Heart right ventricle (tissue), 16 donors: ENCODE measurements around the gene NKX6-2. TPM values are rescaled to one million over a fixed set of nuclear protein-coding genes. Genes with fewer than 3 reads are reported as not detected.

ENCODE experiments used
- ATAC-seq, 8 donors: fragments of 200-7000 bp; cut with Tn5 transposase; one replicate each; pipeline ENCODE4 v1.9.1; 2020; ENCODE audit warnings: mild to moderate bottlenecking in 8 of 8, moderate library complexity in 8 of 8, moderate number of reproducible peaks in 1 of 8
- DNase-seq, 2 donors: peaks; one replicate each; pipeline ENCODE4 v3.0.0-alpha.2; 2020
- H3K27ac ChIP-seq, 10 donors: fragments of 200-600 bp; sonication (generic) in 2 of 10; one replicate each; pipeline versions ENCODE4 v1.5.0 to v1.8.0; 2020 to 2022; ENCODE audit warnings: mild to moderate bottlenecking in 3 of 10
- H3K27me3 ChIP-seq, 7 donors: fragments of 200-600 bp; one replicate each; pipeline ENCODE4 v1.8.0; 2021 to 2022; ENCODE audit warnings: mild to moderate bottlenecking in 2 of 7
- H3K36me3 ChIP-seq, 9 donors: fragments of 200-600 bp; sonication (generic) in 1 of 9; one replicate each; pipeline versions ENCODE4 v1.5.0 to v1.8.0; 2020 to 2022; ENCODE audit warnings: mild to moderate bottlenecking in 2 of 9
- H3K4me1 ChIP-seq, 9 donors: fragments of 200-600 bp; sonication (generic) in 1 of 9; one replicate each; pipeline versions ENCODE4 v1.5.0 to v1.8.0; 2020 to 2022; ENCODE audit warnings: mild to moderate bottlenecking in 4 of 9
- H3K4me3 ChIP-seq, 10 donors: fragments of 200-600 bp; sonication (generic) in 2 of 10; one replicate each; pipeline versions ENCODE4 v1.5.0 to v1.8.0; 2020 to 2022; ENCODE audit warnings: mild to moderate bottlenecking in 7 of 10, moderate library complexity in 2 of 10
- H3K9me3 ChIP-seq, 11 donors: fragments of 200-600 bp in 10 of 11; sonication (generic) in 2 of 11; one replicate each; pipeline versions ENCODE4 v1.5.0 to v1.8.0; 2013 to 2022; ENCODE audit warnings: mild to moderate bottlenecking in 2 of 11, control low read depth in 1 of 11, moderate library complexity in 1 of 11
- WGBS, 2 donors: extraction: QIAGEN DNeasy Blood & Tissue Kit; methylation state at CpG; one replicate each; pipeline ENCODE4 v1.1.7; 2013; ENCODE audit warnings: inconsistent platforms in 1 of 2; 5-methylcytosine and 5-hydroxymethylcytosine counted together
- intact Hi-C, 10 donors: fragments of 100-400 bp; cut with DNase I; formaldehyde crosslinking; loops; one replicate each; pipeline versions ENCODE4 v1.11.1 to v1.14.2; 2022
- polyA plus RNA-seq, 2 donors: library from polyadenylated mRNA; stranded (reverse); fragments of 200-250 nt; gene quantifications; one replicate each; pipeline ENCODE4 v1.2.3, GENCODE V29; 2013
- total RNA-seq, 10 donors: library from RNA; stranded (reverse); fragmentation: NEBNext Ultra II Directional in 3 of 10; extraction: Animal tissue kit (Norgen Biotek cat#: 25700) in 3 of 10; gene quantifications; one replicate each; pipeline versions ENCODE4 v1.2.1 to v1.2.4, GENCODE V29; 2021 to 2023
- TF ChIP-seq, protein P1 (sequence below), 9 donors: fragments of 200-600 bp; sonication (generic) in 2 of 9; IDR thresholded peaks; one replicate each; pipeline versions ENCODE4 v1.5.0 to v1.8.0; 2021 to 2022; ENCODE audit warnings: antibody characterized with exemption in 9 of 9, mild to moderate bottlenecking in 5 of 9, moderate library complexity in 1 of 9
- donor health status: Arrhythmogenic right ventricular cardiomyopathy.
- donor health status: ischemic (EF 13 %, LVEDD 7.1; RV severe dilation, severe dysfunction).
- donor health status: healthy with polysubstance abuse.
- donor health status: DM: no; HTN: yes; CAD: no.
- donor health status: DM: no; HTN: no; CAD: no.
- donor health status: ischemic (EF 25% LVEDD 6.9; RV normal size, moderate dysfunction).
- donor health status: ischemic (EF 25% LVEDD 5.7; RV mildly dilated, moderate dysfunction).
- donor health status: healthy.
- donor health status: DM: yes; HTN: yes; CAD: no.
- donor health status: Ischemic cardiomyopathy.
- donor health status: ischemic (EF 35%, LVEDD 5.7; RV mildly dilated, moderate dysfunction).
- donor health status: nonischemic (EF 11% LVEDD 7.7; RV severe dilation, severe dysfunction).
- donor health status: DM: yes; HTN: yes; CAD: no.
- donor health status: PGD.
- donor health status: ischemic (EF 29% LVEDD 5.4; RV normal size, mild dysfunction).
- donor health status: nonischemic (EF 23%, LVEDD 6.1; RV moderate dilation, normal function).

NKX6-2 gene
- total and polyA plus RNA-seq, 12 donors: 0.17 to 0.51 TPM; not detected in 10

DNA sequence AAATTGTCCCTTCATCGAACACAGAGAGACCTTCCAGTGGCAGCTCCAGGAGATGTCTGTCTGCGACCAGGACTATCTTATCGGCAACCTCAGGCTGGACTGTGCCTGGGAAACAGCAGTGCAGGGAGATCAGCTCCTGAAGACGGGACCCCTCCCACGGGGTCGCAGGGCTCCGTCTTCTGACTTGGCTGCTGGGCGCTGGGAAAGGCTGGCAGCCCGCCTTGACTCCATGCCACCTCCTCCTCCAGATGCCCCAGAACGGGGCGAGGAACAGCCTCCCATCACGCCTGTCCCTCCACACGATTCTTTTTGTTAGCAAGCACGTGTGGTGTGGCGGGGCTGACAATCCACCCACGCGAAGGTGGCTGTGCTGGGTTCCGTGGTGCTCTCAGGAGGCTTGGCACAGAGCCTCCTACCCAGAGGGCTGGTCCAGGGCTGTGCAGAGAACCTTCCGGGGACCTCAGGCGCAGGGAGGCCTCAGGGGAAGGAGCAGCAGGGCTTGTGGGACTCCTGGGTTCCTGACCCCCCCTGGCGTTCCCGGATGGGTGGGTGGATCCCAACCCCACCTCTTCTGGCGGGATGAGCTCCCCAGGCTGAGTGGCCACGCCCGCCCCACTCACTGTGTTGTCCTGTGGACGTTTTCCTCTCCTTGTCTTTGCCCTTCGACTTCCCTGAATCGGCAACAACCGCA is 47.6 kb upstream of the NKX6-2 start:
- WGBS, 2 donors: 59 to 60% methylated on average over 29 of the region's 29 CpGs
- intact Hi-C loops: loop anchor here in 3 of 10 donors (10.0 kb wide), 1 partner anchor 291 kb away; no protein-coding TSS in a partner anchor
- H3K27me3 ChIP-seq: peaks cover 0 to 69% (median 44%) of the 10 kb centered on the region in 7 donors
- DNase-seq (no peak), ATAC-seq (no peak)
- no peaks in the 10 kb centered on the region for H3K9me3 ChIP-seq
- H3K4me1 ChIP-seq: peaks cover 0 to 8% (median 0%) of the 10 kb centered on the region in 9 donors
- TF ChIP-seq, protein P1, sequence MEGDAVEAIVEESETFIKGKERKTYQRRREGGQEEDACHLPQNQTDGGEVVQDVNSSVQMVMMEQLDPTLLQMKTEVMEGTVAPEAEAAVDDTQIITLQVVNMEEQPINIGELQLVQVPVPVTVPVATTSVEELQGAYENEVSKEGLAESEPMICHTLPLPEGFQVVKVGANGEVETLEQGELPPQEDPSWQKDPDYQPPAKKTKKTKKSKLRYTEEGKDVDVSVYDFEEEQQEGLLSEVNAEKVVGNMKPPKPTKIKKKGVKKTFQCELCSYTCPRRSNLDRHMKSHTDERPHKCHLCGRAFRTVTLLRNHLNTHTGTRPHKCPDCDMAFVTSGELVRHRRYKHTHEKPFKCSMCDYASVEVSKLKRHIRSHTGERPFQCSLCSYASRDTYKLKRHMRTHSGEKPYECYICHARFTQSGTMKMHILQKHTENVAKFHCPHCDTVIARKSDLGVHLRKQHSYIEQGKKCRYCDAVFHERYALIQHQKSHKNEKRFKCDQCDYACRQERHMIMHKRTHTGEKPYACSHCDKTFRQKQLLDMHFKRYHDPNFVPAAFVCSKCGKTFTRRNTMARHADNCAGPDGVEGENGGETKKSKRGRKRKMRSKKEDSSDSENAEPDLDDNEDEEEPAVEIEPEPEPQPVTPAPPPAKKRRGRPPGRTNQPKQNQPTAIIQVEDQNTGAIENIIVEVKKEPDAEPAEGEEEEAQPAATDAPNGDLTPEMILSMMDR (IDR thresholded peaks at IDR 0.05): no peak
- no peaks in the 10 kb centered on the region for H3K36me3 ChIP-seq
- no peak overlapping the region for H3K4me3 ChIP-seq
- no peak overlapping the region for H3K27ac ChIP-seq

DNA sequence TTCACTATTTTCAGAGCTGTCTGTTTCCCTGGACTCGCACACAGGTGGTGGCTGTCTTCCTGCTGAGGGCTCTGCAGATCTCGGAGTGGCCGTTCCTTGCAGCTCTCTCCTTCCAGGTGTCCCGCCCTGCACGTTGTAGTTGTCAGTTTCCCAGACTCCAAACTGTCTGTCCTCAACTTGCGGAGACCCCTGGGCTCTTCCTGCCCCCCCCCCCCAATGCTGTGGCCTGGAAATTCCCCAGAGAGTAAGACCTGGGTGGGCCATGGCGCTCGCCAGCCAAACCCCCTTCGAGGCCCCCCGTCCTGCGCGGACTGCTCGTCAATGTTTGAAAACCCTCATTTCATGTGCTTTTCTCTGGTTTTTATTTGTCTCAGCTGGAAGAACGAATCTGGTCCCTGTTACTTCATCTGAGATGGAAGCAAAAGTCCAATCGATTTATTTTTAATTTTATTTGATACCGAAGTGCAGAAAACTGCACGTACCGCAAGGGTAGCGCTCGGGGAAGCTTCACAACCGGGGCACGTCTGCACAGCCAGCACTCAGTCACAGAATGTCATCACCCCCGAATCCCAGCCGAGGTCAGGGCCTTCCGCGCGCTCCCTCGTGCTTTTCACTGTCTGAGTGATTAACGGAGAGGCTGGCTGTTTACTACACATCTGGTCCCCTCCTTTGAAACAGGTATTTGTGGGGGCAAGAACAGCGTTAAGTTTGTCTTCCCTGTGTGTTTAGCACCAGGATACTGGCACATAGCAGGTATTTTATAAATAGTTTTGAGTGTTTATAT is 46.4 kb upstream of the NKX6-2 start:
- H3K4me1 ChIP-seq: peaks cover 0 to 8% (median 0%) of the 10 kb centered on the region in 9 donors
- ATAC-seq: no peak
- no peaks in the 10 kb centered on the region for H3K9me3 ChIP-seq
- no peak overlapping the region for H3K27ac ChIP-seq
- H3K27me3 ChIP-seq: peaks cover 0 to 67% (median 44%) of the 10 kb centered on the region in 7 donors
- TF ChIP-seq, protein P1 (IDR thresholded peaks at IDR 0.05): no peak
- WGBS, 2 donors: 46 to 51% methylated on average over 30 of the region's 30 CpGs
- no peaks in the 10 kb centered on the region for H3K36me3 ChIP-seq
- intact Hi-C loops: loop anchor here in 3 of 10 donors (10.0 kb wide), 1 partner anchor 292 kb away; no protein-coding TSS in a partner anchor
- DNase-seq: no peak
- no peak overlapping the region for H3K4me3 ChIP-seq

DNA sequence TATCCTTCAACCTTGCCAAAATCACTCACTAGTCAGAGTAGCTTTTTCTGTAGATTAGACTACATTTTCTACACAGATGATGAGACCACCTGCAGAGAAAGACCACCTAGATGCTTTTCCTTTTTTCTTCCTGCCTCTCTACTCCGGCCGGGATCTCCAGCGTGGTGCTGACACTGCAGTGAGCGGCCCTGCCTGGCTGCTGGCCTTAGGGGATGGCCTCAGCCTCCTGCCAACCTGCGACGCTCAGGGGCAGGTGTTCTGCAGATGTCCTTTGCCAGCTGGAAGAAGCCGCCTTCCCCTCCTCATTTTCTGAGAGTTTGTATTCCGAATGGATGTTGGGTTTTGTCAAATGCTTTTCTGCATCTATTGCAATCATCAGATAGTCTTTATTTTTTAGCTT is 43.5 kb upstream of the NKX6-2 start:
- H3K9me3 ChIP-seq: no peaks in the 10 kb centered on the region
- peaks cover 0 to 45% (median 24%) of the 10 kb centered on the region in 7 donors for H3K27me3 ChIP-seq
- DNase-seq (no peak), ATAC-seq (no peak)
- no peak overlapping the region for H3K27ac ChIP-seq
- no peaks in the 10 kb centered on the region for H3K36me3 ChIP-seq
- no peak overlapping the region for H3K4me3 ChIP-seq
- intact Hi-C loops: no loop called here
- TF ChIP-seq, protein P1 (IDR thresholded peaks at IDR 0.05): no peak
- H3K4me1 ChIP-seq: no peaks in the 10 kb centered on the region
- WGBS, 2 donors: 72 to 74% methylated on average over 8 of the region's 8 CpGs

DNA sequence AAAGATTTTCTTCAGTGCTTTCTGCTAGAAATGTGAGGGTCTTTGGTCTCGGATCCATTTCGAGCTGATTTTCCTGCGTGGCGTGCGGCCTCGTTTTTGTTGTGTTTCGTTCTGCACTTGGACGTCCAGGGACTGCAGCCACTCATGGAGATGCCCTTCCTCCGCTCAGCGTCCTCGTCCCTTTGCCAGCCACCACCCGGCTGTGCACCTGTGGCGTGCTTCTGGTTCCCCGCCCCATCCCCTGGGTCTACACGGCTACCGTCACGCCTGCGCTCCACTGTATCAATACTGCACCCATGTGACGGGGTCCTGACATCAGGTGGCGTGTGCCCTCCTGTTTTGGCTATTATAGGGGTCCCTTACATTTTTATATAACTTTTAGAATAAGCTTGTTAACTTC is 42.7 kb upstream of the NKX6-2 start:
- H3K4me1 ChIP-seq: no peaks in the 10 kb centered on the region
- peaks cover 0 to 38% (median 17%) of the 10 kb centered on the region in 7 donors for H3K27me3 ChIP-seq
- TF ChIP-seq, protein P1 (IDR thresholded peaks at IDR 0.05): no peak
- DNase-seq (no peak), ATAC-seq (no peak)
- no peaks in the 10 kb centered on the region for H3K9me3 ChIP-seq
- H3K27ac ChIP-seq: no peak overlapping the region
- H3K36me3 ChIP-seq: no peaks in the 10 kb centered on the region
- WGBS, 2 donors: 91 to 93% methylated on average over 20 of the region's 20 CpGs
- intact Hi-C loops: no loop called here
- H3K4me3 ChIP-seq: no peak overlapping the region
